Measurements from ENCODE around the gene NFKBIZ. TPM values are rescaled to one million over a fixed set of nuclear protein-coding genes. Genes with fewer than 3 reads are reported as not detected.

Gene NFKBIZ
- total and polyA plus RNA-seq, 9 of the 15 experiments (the other 6 are each of a cell fraction or from before 2014, with no cell fraction given): 1.2 to 13.7 (median 5.7) TPM

GRCh38 chr3:101858464-101859030 lies 9.2 kb downstream of the NFKBIZ start:
- ATAC-seq (no peak), DNase-seq (ENCODE audit: extremely low read depth in 1 of 4, low spot score in 3 of 4) (no peak), FAIRE-seq (no peak)
- WGBS (ENCODE audit: insufficient coverage, low coverage, missing lambda C conversion rate): 64% methylated on average over 4 of the region's 4 CpGs
- POLR2A ChIA-PET: interaction anchor here (2.0 kb wide), 2 partner anchors 9 to 10 kb away, joined by 6 to 7 read pairs; partner anchors contain the start of gene NFKBIZ
- H2AFZ ChIP-seq (ENCODE audit: low read depth, low read length): no peak overlapping the region
- no peak overlapping the region for H3K4me3 ChIP-seq
- H3K9me1 ChIP-seq (ENCODE audit: control insufficient read depth, insufficient read depth, low read length): no peaks in the 10 kb centered on the region
- no peak overlapping the region for H3K27ac ChIP-seq (ENCODE audit: extremely low read depth, low read depth, low read length)
- intact Hi-C loops (cut with micrococcal nuclease) (no loop called here), in situ Hi-C loops (cut with MboI) (no loop called here)
- TF ChIP-seq FOXK1 (CRISPR knock-in tag; IDR thresholded peaks at IDR 0.05; ENCODE audit: borderline replicate concordance) (no peak), MAX (CRISPR knock-in tag; IDR thresholded peaks at IDR 0.05) (no peak), POLR2AphosphoS5 (IDR thresholded peaks at IDR 0.05; ENCODE audit: control insufficient read depth, insufficient read depth, low read depth, low read length) (no peak), ZNF143 (CRISPR knock-in tag; IDR thresholded peaks at IDR 0.05) (no peak), ZMIZ1 (IDR thresholded peaks at IDR 0.05; ENCODE audit: low read depth in 2 of 2, low read length in 2 of 2) (no peak), SIN3B (IDR thresholded peaks at IDR 0.05; ENCODE audit: low read depth) (no peak), YY1 (IDR thresholded peaks at IDR 0.05; ENCODE audit: borderline replicate concordance in 1 of 3, control insufficient read depth in 1 of 3, extremely low read depth in 1 of 3, insufficient read depth in 3 of 3, insufficient read length in 1 of 3, insufficient replicate concordance in 2 of 3, low read depth in 1 of 3, low read length in 2 of 3) (no peak), ZNF217 (CRISPR knock-in tag; IDR thresholded peaks at IDR 0.05) (no peak), NFATC3 (IDR thresholded peaks at IDR 0.05) (no peak)
- TF ChIP-seq, protein P1, sequence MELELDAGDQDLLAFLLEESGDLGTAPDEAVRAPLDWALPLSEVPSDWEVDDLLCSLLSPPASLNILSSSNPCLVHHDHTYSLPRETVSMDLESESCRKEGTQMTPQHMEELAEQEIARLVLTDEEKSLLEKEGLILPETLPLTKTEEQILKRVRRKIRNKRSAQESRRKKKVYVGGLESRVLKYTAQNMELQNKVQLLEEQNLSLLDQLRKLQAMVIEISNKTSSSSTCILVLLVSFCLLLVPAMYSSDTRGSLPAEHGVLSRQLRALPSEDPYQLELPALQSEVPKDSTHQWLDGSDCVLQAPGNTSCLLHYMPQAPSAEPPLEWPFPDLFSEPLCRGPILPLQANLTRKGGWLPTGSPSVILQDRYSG (tag; conservative IDR thresholded peaks at IDR 0.05; ENCODE audit: low read depth): no peak
- H3K79me2 ChIP-seq (ENCODE audit: control insufficient read depth, insufficient read depth, low read length): no peaks in the 10 kb centered on the region
- no peak overlapping the region for H3K4me2 ChIP-seq (ENCODE audit: insufficient read depth, low read length)
- peaks cover 68% of the 10 kb centered on the region for H3K36me3 ChIP-seq (ENCODE audit: control insufficient read depth, insufficient read depth, low read length)
- H3K9me3 ChIP-seq (replicated peaks; ENCODE audit: control insufficient read depth, insufficient read depth, low read depth, low read length): no peaks in the 10 kb centered on the region
- no TSS peak for BruUV-seq (replicated peaks)
- H3K27me3 ChIP-seq (ENCODE audit: control insufficient read depth in 2 of 2, insufficient read depth in 2 of 2, low read length in 2 of 2): no peaks in the 10 kb centered on the region
- no peak overlapping the region for H3K9ac ChIP-seq (ENCODE audit: insufficient read depth in 1 of 2, low read depth in 2 of 2, low read length in 2 of 2)
- H4K20me1 ChIP-seq (replicated peaks; ENCODE audit: control insufficient read depth, insufficient read depth, low read length): no peaks in the 10 kb centered on the region
- no peaks in the 10 kb centered on the region for H3K4me1 ChIP-seq (replicated peaks in 1 of 2; ENCODE audit: control insufficient read depth in 2 of 2, insufficient read depth in 2 of 2, low read length in 2 of 2)
- CTCF ChIA-PET (ENCODE audit: low intra/inter-chr PET ratio): no interaction called here
